Measurements from ENCODE around the gene SMG7. TPM values are rescaled to one million over a fixed set of nuclear protein-coding genes. Genes with fewer than 3 reads are reported as not detected.

SMG7 gene
- total RNA-seq, 1 donor from 2014 or later = 70.2 TPM

DNA sequence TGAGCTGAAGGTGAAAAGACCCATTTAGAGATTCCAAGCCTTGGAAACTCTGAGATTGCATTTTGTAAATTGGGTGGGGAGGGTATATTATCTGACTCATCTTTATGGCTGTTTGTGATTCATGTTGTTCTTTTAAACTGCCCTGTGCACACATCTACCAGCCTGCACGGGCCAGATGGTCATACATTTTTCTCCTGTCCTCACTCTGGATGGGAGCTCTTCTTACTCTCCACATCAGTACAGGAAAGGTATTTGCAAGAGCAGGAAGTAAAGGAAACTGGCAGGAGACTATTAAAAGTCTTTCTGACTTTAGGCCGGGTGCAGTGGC, 39.8 kb upstream of the SMG7 start:
- H3K27me3 Mint-ChIP-seq (ENCODE audit: unreplicated experiment) = peaks cover 4% of the 10 kb centered on the region
- H3K27ac Mint-ChIP-seq (ENCODE audit: unreplicated experiment) = no peak overlapping the region
- H3K4me1 Mint-ChIP-seq (ENCODE audit: unreplicated experiment) = peaks cover 11% of the 10 kb centered on the region
- H3K9me3 Mint-ChIP-seq (ENCODE audit: unreplicated experiment) = no peaks in the 10 kb centered on the region
- H3K4me3 Mint-ChIP-seq (ENCODE audit: unreplicated experiment) = no peak overlapping the region
- no peaks in the 10 kb centered on the region for H3K36me3 Mint-ChIP-seq (ENCODE audit: low read depth, unreplicated experiment)
- no peak for DNase-seq (ENCODE audit: low spot score)
- TF ChIP-seq, protein P1, sequence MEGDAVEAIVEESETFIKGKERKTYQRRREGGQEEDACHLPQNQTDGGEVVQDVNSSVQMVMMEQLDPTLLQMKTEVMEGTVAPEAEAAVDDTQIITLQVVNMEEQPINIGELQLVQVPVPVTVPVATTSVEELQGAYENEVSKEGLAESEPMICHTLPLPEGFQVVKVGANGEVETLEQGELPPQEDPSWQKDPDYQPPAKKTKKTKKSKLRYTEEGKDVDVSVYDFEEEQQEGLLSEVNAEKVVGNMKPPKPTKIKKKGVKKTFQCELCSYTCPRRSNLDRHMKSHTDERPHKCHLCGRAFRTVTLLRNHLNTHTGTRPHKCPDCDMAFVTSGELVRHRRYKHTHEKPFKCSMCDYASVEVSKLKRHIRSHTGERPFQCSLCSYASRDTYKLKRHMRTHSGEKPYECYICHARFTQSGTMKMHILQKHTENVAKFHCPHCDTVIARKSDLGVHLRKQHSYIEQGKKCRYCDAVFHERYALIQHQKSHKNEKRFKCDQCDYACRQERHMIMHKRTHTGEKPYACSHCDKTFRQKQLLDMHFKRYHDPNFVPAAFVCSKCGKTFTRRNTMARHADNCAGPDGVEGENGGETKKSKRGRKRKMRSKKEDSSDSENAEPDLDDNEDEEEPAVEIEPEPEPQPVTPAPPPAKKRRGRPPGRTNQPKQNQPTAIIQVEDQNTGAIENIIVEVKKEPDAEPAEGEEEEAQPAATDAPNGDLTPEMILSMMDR (IDR thresholded peaks at IDR 0.05; ENCODE audit: unreplicated experiment) = no peak

DNA sequence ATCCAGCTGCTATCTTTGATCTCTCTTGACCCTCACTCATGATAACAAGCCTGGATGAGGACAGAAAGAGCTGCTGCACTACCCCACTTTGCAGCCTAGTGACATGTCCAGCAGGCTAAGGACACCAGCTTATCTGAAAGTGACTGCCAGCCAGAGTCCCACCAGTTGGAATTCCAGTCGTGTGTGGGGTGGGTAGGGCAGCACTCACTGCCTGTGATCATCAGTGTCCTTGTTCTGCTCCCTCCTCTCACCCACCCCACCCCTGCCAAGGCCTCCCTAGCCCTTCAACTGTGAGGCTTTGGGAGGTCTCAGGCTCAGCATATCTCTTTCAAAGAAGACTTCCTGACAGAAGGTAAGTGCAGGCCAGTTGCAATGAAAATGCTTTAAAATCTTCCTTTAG, 38.6 kb upstream of the SMG7 start:
- Mint-ChIP-seq H3K4me1 (ENCODE audit: unreplicated experiment) (peaks cover 11% of the 10 kb centered on the region), H3K9me3 (ENCODE audit: unreplicated experiment) (no peaks in the 10 kb centered on the region), H3K27me3 (ENCODE audit: unreplicated experiment) (peaks cover 4% of the 10 kb centered on the region), H3K4me3 (ENCODE audit: unreplicated experiment) (no peak overlapping the region), H3K27ac (ENCODE audit: unreplicated experiment) (no peak overlapping the region), H3K36me3 (ENCODE audit: low read depth, unreplicated experiment) (no peaks in the 10 kb centered on the region)
- TF ChIP-seq, protein P1 (IDR thresholded peaks at IDR 0.05; ENCODE audit: unreplicated experiment) = no peak
- DNase-seq (ENCODE audit: low spot score) = no peak

DNA sequence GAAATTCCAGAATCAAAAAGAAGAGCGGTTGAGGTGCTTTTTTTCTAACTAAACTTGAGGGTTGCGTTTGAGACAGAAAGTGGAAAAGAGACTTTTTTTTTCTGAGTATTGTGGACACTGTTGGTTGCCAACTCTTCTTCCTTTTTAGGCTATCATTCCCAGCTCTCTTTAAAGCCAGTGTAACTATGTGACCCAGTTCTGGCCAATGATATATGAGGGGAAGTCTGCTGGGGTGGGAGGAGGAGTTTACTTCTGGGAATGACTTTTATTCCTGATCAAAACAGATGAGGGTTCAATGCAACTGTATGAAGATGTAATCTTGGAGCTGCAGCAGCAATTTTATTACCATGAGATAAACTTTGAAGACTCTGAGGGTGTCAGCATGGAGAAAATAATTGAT, 36.8 kb upstream of the SMG7 start:
- Mint-ChIP-seq H3K4me3 (ENCODE audit: unreplicated experiment) (no peak overlapping the region), H3K36me3 (ENCODE audit: low read depth, unreplicated experiment) (no peaks in the 10 kb centered on the region), H3K4me1 (ENCODE audit: unreplicated experiment) (peaks cover 16% of the 10 kb centered on the region), H3K27me3 (ENCODE audit: unreplicated experiment) (peaks cover 4% of the 10 kb centered on the region), H3K9me3 (ENCODE audit: unreplicated experiment) (no peaks in the 10 kb centered on the region), H3K27ac (ENCODE audit: unreplicated experiment) (no peak overlapping the region)
- TF ChIP-seq, protein P1 (IDR thresholded peaks at IDR 0.05; ENCODE audit: unreplicated experiment) = no peak
- DNase-seq (ENCODE audit: low spot score) = no peak

DNA sequence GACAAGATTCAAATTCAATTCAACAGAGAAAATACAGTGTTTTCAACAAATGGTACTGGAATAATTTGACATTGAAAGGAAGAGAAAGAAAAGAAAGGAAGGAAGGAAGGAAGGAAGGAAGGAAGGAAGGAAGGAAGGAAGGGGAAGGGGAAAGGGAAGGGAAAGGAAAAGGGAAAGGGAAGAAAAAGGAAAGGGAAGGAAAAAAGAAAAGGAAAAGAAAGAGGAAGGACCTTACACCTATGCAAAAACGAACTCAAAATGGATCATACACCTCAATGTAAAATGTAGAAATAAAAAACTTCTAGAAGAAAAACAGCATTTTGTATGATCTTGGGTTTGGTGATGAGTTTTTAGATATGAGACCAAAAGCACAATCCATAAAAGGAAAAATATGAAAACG, 34.2 kb upstream of the SMG7 start:
- no peaks in the 10 kb centered on the region for H3K36me3 Mint-ChIP-seq (ENCODE audit: low read depth, unreplicated experiment)
- no peak overlapping the region for H3K4me3 Mint-ChIP-seq (ENCODE audit: unreplicated experiment)
- peaks cover 5% of the 10 kb centered on the region for H3K4me1 Mint-ChIP-seq (ENCODE audit: unreplicated experiment)
- H3K9me3 Mint-ChIP-seq (ENCODE audit: unreplicated experiment) = no peaks in the 10 kb centered on the region
- DNase-seq (ENCODE audit: low spot score) = no peak
- no peaks in the 10 kb centered on the region for H3K27me3 Mint-ChIP-seq (ENCODE audit: unreplicated experiment)
- H3K27ac Mint-ChIP-seq (ENCODE audit: unreplicated experiment) = no peak overlapping the region
- TF ChIP-seq, protein P1 (IDR thresholded peaks at IDR 0.05; ENCODE audit: unreplicated experiment) = no peak

DNA sequence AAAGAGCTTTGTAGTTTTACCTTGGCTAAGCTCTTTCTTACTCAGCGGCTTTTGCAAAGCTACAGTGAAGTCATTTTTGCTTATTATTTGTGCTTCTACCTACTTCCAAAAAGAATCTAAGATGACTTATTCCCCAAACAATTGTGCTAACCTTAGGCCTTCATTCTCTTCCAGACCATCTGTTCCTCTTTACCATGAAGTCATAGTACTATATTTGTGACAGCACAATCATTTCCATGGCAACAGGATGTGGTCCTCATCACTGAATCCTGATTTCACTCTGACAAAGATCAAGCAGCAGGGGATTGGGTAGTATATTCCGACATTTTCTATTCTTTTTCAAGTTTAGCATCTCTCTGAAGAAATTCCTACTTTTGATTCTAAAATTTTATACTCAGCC, 29.3 kb upstream of the SMG7 start:
- H3K36me3 Mint-ChIP-seq (ENCODE audit: low read depth, unreplicated experiment) = no peaks in the 10 kb centered on the region
- H3K9me3 Mint-ChIP-seq (ENCODE audit: unreplicated experiment) = no peaks in the 10 kb centered on the region
- H3K4me1 Mint-ChIP-seq (ENCODE audit: unreplicated experiment) = peaks cover 10% of the 10 kb centered on the region
- no peaks in the 10 kb centered on the region for H3K27me3 Mint-ChIP-seq (ENCODE audit: unreplicated experiment)
- H3K27ac Mint-ChIP-seq (ENCODE audit: unreplicated experiment) = peak overlapping the region; percentile 58
- TF ChIP-seq, protein P1 (IDR thresholded peaks at IDR 0.05; ENCODE audit: unreplicated experiment) = no peak
- DNase-seq (ENCODE audit: low spot score) = no peak
- no peak overlapping the region for H3K4me3 Mint-ChIP-seq (ENCODE audit: unreplicated experiment)
